Peyer's patch (tissue), 4 donors: ENCODE measurements around the gene JAZF1.
"Not testable (repeated sequence)": the region's sequence is repeated elsewhere in the genome, so short reads cannot be mapped to it uniquely, and the experiment has no call there.

Source experiments
- POLR2A ChIP-seq, 2 donors: fragments of 450-650 bp; IDR thresholded peaks; one replicate each; pipeline ENCODE4 v1.5.1; 2017; ENCODE audit warnings: antibody characterized with exemption in 2 of 2, mild to moderate bottlenecking in 2 of 2, moderate library complexity in 2 of 2
- TF ChIP-seq, protein P1 (sequence below), 6 experiments: fragments of 450-650 bp in 4 of 6; fragments of 200-600 bp in 2 of 6; sonication (generic) in 1 of 6; IDR thresholded peaks; one replicate each; pipeline ENCODE4 v1.5.1; 2017 to 2019; ENCODE audit warnings: antibody characterized with exemption in 6 of 6, mild to moderate bottlenecking in 3 of 6, moderate library complexity in 1 of 6

DNA sequence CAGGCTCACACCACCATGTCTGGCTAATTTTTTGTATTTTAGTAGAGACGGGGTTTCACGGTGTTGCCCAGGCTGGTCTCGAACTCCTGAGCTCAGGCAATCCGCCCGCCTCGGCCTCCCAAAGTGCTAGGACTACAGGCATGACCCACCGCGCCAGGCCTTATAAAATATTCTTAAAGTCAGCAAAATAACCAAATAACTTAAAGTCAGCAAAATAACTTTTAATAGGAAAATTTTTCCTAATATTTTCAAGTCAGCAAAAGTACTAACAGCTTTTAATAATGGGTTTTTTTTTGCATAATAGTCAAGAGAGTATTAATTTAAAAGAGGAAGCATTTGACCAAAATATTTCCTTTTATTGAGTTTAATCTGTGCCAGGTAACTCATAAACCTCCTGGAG, 258.2 kb downstream of the JAZF1 start:
- not testable (repeated sequence) for TF ChIP-seq POLR2A (IDR thresholded peaks at IDR 0.05)
- TF ChIP-seq, protein P1, sequence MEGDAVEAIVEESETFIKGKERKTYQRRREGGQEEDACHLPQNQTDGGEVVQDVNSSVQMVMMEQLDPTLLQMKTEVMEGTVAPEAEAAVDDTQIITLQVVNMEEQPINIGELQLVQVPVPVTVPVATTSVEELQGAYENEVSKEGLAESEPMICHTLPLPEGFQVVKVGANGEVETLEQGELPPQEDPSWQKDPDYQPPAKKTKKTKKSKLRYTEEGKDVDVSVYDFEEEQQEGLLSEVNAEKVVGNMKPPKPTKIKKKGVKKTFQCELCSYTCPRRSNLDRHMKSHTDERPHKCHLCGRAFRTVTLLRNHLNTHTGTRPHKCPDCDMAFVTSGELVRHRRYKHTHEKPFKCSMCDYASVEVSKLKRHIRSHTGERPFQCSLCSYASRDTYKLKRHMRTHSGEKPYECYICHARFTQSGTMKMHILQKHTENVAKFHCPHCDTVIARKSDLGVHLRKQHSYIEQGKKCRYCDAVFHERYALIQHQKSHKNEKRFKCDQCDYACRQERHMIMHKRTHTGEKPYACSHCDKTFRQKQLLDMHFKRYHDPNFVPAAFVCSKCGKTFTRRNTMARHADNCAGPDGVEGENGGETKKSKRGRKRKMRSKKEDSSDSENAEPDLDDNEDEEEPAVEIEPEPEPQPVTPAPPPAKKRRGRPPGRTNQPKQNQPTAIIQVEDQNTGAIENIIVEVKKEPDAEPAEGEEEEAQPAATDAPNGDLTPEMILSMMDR (IDR thresholded peaks at IDR 0.05), result not testable (repeated sequence)
